Measurements from ENCODE around the gene OR8G1. TPM values are rescaled to one million over a fixed set of nuclear protein-coding genes. Genes with fewer than 3 reads are reported as not detected.
"Not testable (repeated sequence)": the region's sequence is repeated elsewhere in the genome, so short reads cannot be mapped to it uniquely, and the experiment has no call there.

The OR8G1 gene
- total and polyA plus RNA-seq, 10 of the 15 experiments (the other 5 are each of a cell fraction or from before 2014, with no cell fraction given) = not detected

DNA sequence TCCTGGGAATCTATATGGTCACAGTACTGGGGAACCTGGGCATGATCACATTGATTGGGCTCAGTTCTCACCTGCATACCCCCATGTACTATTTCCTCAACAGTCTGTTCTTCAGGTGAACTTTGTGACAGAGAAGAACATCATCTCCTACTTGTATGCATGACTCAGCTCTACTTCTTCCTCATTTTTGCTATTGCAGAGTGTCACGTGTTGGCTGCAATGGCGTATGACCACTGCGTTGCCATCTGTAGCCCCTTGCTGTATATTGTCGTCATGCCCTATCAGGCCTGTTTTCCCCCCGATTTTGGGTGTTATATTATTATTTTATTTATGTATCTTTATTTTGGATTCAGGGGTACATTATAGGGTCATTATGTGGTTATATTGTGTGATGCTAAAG is 2.4 kb upstream of the OR8G1 start:
- FAIRE-seq (no peak), ATAC-seq (no peak), DNase-seq (ENCODE audit: low read depth, low spot score) (no peak)
- WGBS (ENCODE audit: insufficient coverage, insufficient replicate concordance, low lambda C conversion rate, missing lambda C conversion rate) = 10% methylated on average over 5 of the region's 5 CpGs
- in situ Hi-C loops (cut with MboI) (no loop called here), intact Hi-C loops (cut with micrococcal nuclease; ENCODE audit: unreplicated experiment) (no loop called here)
- Histone ChIP-seq H3K9ac (ENCODE audit: control insufficient read depth, insufficient read depth, low read length) (no peak overlapping the region), H3K79me2 (ENCODE audit: control insufficient read depth, insufficient read depth, low read length) (no peaks in the 10 kb centered on the region), H2AFZ (ENCODE audit: control insufficient read depth, low read depth, low read length) (no peak overlapping the region), H3K4me3 (no peak overlapping the region), H3K27me3 (replicated peaks in 1 of 2; ENCODE audit: control insufficient read depth in 2 of 2, insufficient read depth in 2 of 2, low read length in 1 of 2) (no peaks in the 10 kb centered on the region), H3K36me3 (ENCODE audit: control insufficient read depth in 2 of 2, insufficient read depth in 2 of 2, low read length in 1 of 2) (no peaks in the 10 kb centered on the region), H3K4me1 (ENCODE audit: control insufficient read depth, insufficient read depth, low read length) (no peaks in the 10 kb centered on the region), H3K27ac (ENCODE audit: control insufficient read depth, insufficient read depth) (no peak overlapping the region), H3K4me2 (ENCODE audit: control insufficient read depth, insufficient read depth) (no peak overlapping the region), H3K9me3 (replicated peaks; ENCODE audit: control insufficient read depth, insufficient read depth, low read length) (no peaks in the 10 kb centered on the region), H4K20me1 (ENCODE audit: control insufficient read depth, insufficient read depth) (no peaks in the 10 kb centered on the region)
- ChIA-PET CTCF (no interaction called here), SMC1A (ENCODE audit: uncharacterized antibody, unreplicated experiment) (no interaction called here), POLR2A (no interaction called here), RAD21 (ENCODE audit: unreplicated experiment) (no interaction called here)
- no TSS peak for BruUV-seq (replicated peaks)
- TF ChIP-seq SUZ12 (IDR thresholded peaks at IDR 0.05; ENCODE audit: unreplicated experiment) = no peak
- TF ChIP-seq, protein P1, sequence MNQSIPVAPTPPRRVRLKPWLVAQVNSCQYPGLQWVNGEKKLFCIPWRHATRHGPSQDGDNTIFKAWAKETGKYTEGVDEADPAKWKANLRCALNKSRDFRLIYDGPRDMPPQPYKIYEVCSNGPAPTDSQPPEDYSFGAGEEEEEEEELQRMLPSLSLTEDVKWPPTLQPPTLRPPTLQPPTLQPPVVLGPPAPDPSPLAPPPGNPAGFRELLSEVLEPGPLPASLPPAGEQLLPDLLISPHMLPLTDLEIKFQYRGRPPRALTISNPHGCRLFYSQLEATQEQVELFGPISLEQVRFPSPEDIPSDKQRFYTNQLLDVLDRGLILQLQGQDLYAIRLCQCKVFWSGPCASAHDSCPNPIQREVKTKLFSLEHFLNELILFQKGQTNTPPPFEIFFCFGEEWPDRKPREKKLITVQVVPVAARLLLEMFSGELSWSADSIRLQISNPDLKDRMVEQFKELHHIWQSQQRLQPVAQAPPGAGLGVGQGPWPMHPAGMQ (IDR thresholded peaks at IDR 0.05; ENCODE audit: borderline replicate concordance) = no peak
- TF ChIP-seq BMI1 (IDR thresholded peaks at IDR 0.05; ENCODE audit: borderline replicate concordance) = no peak
- TF ChIP-seq MXI1 (IDR thresholded peaks at IDR 0.05; ENCODE audit: low read depth, low read length) = no peak
- no peak for TF ChIP-seq PML (IDR thresholded peaks at IDR 0.05; ENCODE audit: low read length)

DNA sequence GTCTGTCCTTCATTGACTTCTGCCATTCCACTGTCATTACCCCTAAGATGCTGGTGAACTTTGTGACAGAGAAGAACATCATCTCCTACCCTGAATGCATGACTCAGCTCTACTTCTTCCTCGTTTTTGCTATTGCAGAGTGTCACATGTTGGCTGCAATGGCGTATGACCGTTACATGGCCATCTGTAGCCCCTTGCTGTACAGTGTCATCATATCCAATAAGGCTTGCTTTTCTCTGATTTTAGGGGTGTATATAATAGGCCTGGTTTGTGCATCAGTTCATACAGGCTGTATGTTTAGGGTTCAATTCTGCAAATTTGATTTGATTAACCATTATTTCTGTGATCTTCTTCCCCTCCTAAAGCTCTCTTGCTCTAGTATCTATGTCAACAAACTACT is 9.0 kb downstream of the OR8G1 start:
- H3K4me3 ChIP-seq; FAIRE-seq; POLR2A ChIA-PET; RAD21 ChIA-PET (ENCODE audit: unreplicated experiment); H3K27me3 ChIP-seq (replicated peaks in 1 of 2; ENCODE audit: control insufficient read depth in 2 of 2, insufficient read depth in 2 of 2, low read length in 1 of 2); H3K79me2 ChIP-seq (ENCODE audit: control insufficient read depth, insufficient read depth, low read length); in situ Hi-C loops (cut with MboI); H3K36me3 ChIP-seq (ENCODE audit: control insufficient read depth in 2 of 2, insufficient read depth in 2 of 2, low read length in 1 of 2); H3K9me3 ChIP-seq (replicated peaks; ENCODE audit: control insufficient read depth, insufficient read depth, low read length); BruUV-seq (replicated peaks); H3K4me1 ChIP-seq (ENCODE audit: control insufficient read depth, insufficient read depth, low read length); CTCF ChIA-PET; H3K4me2 ChIP-seq (ENCODE audit: control insufficient read depth, insufficient read depth); H3K9ac ChIP-seq (ENCODE audit: control insufficient read depth, insufficient read depth, low read length); DNase-seq (ENCODE audit: low read depth, low spot score); H3K27ac ChIP-seq (ENCODE audit: control insufficient read depth, insufficient read depth); H2AFZ ChIP-seq (ENCODE audit: control insufficient read depth, low read depth, low read length); intact Hi-C loops (cut with micrococcal nuclease; ENCODE audit: unreplicated experiment); ATAC-seq; H4K20me1 ChIP-seq (ENCODE audit: control insufficient read depth, insufficient read depth): not testable (repeated sequence)
- 17% methylated on average over 3 of the region's 3 CpGs for WGBS (ENCODE audit: insufficient coverage, insufficient replicate concordance, low lambda C conversion rate, missing lambda C conversion rate)
- SMC1A ChIA-PET (ENCODE audit: uncharacterized antibody, unreplicated experiment) = interaction anchor here (1.0 kb wide), 1 partner anchor 12 kb away, joined by 3 read pairs; no protein-coding TSS in a partner anchor
